Measurements from ENCODE around the gene TMEM141.

- TF ChIP-seq CTCF (IDR thresholded peaks at IDR 0.05) (no peak), POLR2AphosphoS5 (IDR thresholded peaks at IDR 0.05) (no peak), POLR2A (IDR thresholded peaks at IDR 0.05) (no peak), EP300 (IDR thresholded peaks at IDR 0.05; ENCODE audit: low read depth) (no peak)
Observed at GRCh38 chr9:136753371-136754058, 37.6 kb upstream of the TMEM141 start.
